WERI-Rb-1 (cell line): Measurements from ENCODE around the gene OXT.
"Not testable (repeated sequence)": the region's sequence is repeated elsewhere in the genome, so short reads cannot be mapped to it uniquely, and the experiment has no call there.

Experiments
- DNase-seq: peaks from one replicate; pipeline ENCODE4 v3.0.0-alpha.2; 2020
- H3K27ac ChIP-seq: fragments of 250-450 bp; sonication (Bioruptor Pico); 2 replicates; pipeline ENCODE4 v1.5.1; 2020; ENCODE audit warnings: mild to moderate bottlenecking, moderate library complexity
- H3K27me3 ChIP-seq: fragments of 250-450 bp; sonication (Bioruptor Pico); 2 replicates; pipeline ENCODE4 v1.5.1; 2021; ENCODE audit warnings: mild to moderate bottlenecking, low read depth, moderate library complexity; ENCODE audit not compliant: insufficient read depth, severe bottlenecking
- H3K36me3 ChIP-seq: fragments of 250-450 bp; sonication (Bioruptor Pico); 2 replicates; pipeline ENCODE4 v1.5.1; 2020; ENCODE audit warnings: mild to moderate bottlenecking, moderate library complexity
- H3K4me3 ChIP-seq: 2 replicates; pipeline ENCODE4 v1.5.1; 2011; ENCODE audit warnings: low read depth, mild to moderate bottlenecking, control low read depth, low read length
- H3K9me3 ChIP-seq: fragments of 250-450 bp; sonication (Bioruptor Pico); 2 replicates; pipeline ENCODE4 v1.5.1; 2021; ENCODE audit warnings: mild to moderate bottlenecking, moderate library complexity; ENCODE audit not compliant: severe bottlenecking
- CTCF ChIP-seq: IDR thresholded peaks from 2 replicates; pipeline ENCODE4 v1.5.1; 2011; ENCODE audit warnings: low read depth, mild to moderate bottlenecking, control low read depth, inconsistent platforms, low read length

Gene OXT

GRCh38 chr20:3046677-3047462 is 24.6 kb upstream of the OXT start:
- no peaks in the 10 kb centered on the region for H3K27me3 ChIP-seq
- TF ChIP-seq CTCF = no peak
- H3K9me3 ChIP-seq = no peaks in the 10 kb centered on the region
- peak; percentile 27 for DNase-seq
- peak overlapping the region; percentile 89 for H3K27ac ChIP-seq
- H3K36me3 ChIP-seq = peaks cover 39% of the 10 kb centered on the region
- H3K4me3 ChIP-seq = peak overlapping the region; percentile 73

DNA sequence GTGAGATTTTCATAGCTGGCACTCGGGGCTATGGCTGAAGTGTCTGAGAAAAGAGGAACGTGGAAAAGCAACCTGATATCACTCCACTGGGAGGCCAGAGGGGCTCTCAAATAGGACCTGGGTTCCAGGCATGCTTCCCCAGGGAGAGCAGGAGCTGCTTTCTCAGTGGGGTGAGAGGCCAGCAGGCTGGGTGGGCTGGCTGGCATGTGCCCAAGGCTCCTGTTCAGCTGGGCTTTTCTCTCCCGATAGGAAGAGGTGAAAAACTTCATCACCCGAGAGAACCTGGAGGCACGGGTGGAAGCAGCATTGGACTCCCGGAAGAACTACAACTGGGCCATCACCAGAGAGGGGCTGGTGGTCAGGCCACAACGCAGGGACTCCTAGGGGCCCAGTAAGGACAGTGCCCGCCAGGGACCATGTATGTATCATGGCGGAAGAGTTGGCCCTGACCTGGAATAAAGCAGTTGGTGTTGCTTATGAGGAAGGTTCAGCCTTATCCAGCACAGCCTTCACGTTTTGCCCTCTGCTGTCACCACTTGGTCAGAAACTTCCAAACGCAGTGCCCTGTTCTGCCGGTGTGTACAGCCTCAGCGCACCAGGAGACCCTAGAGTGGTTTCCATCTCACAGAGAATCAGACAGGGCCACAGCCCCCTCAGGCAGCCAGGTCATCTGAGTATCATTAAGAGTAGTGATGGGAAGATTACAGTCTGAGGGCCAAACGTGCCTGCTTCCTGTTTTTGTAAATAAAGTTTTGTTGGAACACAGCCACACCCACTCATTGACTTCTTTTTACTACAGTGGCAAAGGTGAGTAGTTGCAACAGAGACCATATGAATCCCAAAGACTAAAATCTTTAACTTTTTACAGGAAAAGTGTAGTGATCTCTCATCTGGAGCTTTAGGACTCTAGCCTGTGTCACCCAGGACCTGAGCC is 23.7 kb upstream of the OXT start:
- no peak for TF ChIP-seq CTCF
- Histone ChIP-seq H3K27ac (no peak overlapping the region), H3K36me3 (peaks cover 39% of the 10 kb centered on the region), H3K27me3 (no peaks in the 10 kb centered on the region), H3K4me3 (no peak overlapping the region), H3K9me3 (no peaks in the 10 kb centered on the region)
- DNase-seq = no peak

GRCh38 chr20:3051385-3052019 is 19.9 kb upstream of the OXT start:
- Histone ChIP-seq H3K4me3 (no peak overlapping the region), H3K27ac (no peak overlapping the region), H3K36me3 (peaks cover 36% of the 10 kb centered on the region), H3K9me3 (no peaks in the 10 kb centered on the region), H3K27me3 (no peaks in the 10 kb centered on the region)
- no peak for TF ChIP-seq CTCF
- DNase-seq = no peak

- TF ChIP-seq CTCF = no peak
- DNase-seq = no peak
- Histone ChIP-seq H3K9me3 (no peaks in the 10 kb centered on the region), H3K36me3 (no peaks in the 10 kb centered on the region), H3K4me3 (no peak overlapping the region), H3K27ac (no peak overlapping the region), H3K27me3 (no peaks in the 10 kb centered on the region)
Observed at GRCh38 chr20:3059489-3059888, 11.9 kb upstream of the OXT start.

- H3K9me3 ChIP-seq, H3K4me3 ChIP-seq, DNase-seq, H3K27ac ChIP-seq, H3K36me3 ChIP-seq, H3K27me3 ChIP-seq: not testable (repeated sequence)
Observed at GRCh38 chr20:3064119-3064518, 7.3 kb upstream of the OXT start.
